GM10847 (cell line): ENCODE measurements around the gene CFAP161.

ENCODE experiments used
- POLR2A ChIP-seq: IDR thresholded peaks from 2 replicates; pipeline ENCODE4 v1.6.1; 2011; ENCODE audit not compliant: insufficient read length; ENCODE audit errors: extremely low read depth

The CFAP161 gene

DNA sequence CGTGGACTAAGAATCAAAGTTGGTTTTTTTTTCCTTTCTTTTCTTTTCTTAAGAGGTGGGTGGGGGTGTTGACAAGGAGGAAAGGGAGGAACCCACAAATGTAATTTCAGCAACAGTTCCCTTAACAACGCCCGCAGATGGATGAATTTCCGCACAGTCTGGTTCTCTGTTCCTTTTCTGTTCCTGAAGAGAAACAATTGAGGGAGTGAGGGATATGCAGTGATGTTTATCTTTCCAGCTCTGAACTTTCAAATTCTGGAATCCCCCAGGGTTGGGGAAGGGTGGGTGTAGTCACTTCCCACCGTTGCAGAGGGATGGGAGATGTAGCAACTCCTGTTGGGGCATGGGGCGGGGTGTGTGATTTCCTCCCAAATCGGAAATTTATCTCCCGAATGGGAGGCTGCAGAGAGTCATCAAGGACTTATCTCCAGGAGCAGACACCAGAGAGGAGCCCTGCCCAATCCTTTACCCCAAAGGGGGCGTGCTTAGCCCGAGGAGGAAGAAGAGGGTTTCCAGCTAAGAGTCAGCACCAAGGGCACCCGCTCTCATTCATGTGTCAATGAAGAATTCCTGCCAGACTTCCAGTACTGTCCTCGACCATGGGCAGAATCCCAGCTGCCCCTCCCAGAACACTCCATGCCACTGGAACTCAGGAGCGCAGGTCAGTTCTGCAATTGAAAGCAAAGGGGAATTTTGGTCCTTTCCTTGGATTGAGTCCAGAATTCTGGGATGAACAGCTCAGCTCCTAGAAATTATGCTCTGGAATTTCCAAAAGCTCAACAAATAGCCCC lies 35.0 kb upstream of the CFAP161 start:
- TF ChIP-seq POLR2A: no peak

DNA sequence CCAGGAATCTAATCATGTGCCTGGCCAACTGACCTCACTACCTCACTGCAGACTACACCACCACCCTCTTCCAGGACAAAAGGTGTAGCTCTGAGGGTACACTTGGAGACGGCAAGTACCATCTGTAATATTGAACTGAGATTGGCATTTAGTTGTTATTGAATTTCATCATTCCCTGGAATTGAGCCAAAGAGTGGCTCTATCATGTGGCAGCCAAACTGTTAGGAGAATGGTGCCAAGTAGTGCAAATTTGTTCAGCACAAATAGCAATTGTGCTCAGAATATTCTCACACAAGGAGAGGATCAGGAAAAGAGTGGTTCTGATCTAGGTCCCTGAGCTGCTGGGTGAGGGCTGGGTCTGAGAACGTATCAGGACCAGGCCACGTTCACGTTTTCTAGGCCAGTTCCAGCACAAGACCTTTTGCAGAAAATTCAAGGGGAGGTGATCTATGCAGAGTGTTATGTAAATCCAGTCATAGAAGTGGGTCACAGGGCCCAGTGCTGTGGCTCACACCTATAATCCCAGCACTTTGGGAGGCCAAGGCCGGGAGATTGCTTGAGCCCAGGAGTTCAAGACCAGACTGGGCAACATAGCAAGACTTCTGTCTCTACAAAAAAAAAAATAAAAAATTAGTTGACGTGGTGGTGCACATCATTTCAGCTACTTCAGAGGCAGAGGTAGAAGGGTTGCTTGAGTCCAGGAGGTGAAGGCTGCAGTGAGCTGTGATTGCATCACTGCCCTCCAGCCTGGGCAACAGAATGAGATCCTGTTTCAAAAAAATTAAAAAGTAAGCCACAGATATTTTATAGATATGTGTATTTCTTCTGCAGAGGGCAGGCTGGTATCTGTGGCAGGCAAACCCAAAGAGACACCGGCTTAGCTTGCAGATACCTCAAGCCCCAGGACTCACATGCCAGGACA lies 31.9 kb upstream of the CFAP161 start:
- TF ChIP-seq POLR2A: no peak

DNA sequence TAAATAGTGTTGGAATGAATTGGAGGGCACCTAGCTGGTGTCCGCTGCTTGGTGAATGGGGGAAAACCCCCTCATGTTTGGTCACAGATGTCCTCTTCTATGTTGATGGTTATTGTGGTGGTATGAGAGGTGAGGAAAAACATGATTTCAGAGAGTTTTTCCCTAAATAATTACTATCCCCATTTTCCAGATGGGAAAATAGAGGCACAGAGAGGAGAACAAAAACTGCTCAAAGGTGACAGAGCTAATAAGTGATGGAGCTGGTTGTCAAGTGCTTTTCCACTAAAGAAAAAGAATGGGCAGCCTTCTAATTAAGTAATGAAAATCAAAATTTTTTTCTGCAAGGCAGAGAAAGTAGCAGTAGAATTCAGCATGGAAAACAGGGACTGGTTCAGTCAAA lies 30.2 kb upstream of the CFAP161 start:
- TF ChIP-seq POLR2A: no peak

DNA sequence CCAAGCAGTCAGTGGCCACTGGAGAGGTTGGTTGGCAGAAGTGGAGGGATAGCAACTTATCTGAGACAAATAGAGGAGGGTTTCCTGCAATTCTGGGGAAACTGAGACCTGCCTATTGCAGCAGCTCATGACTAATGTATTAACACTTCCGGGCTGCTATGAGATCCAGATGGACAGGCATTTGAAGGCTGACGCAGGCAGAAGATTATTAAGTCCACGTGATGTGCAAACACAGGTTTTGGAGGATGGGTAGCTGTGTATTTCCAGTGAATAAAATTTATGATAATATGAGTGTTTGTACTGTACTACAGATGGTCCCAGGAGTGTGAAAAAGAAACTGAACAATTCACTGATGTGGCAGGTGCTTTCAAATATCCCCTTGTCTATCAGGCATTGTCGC lies 28.5 kb upstream of the CFAP161 start:
- no peak for TF ChIP-seq POLR2A

DNA sequence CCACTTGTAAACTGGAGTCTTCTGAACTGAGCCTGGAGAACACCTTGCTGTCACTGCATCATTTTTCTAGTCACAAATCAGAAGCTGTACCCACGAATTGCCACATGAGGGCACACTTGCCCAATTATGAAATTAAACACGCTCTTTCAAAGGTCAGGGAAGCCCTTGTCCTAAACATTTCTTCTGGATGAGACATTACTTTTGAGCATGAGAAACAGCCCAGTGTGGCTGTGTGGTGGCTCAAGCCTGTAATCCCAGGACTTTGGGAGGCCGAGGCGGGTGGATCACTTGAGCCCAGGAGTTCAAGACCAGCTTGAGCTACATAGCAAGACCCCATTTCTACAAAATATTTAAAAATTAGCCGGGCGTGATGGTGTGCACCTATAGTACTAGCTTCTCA lies 27.5 kb upstream of the CFAP161 start:
- no peak for TF ChIP-seq POLR2A

DNA sequence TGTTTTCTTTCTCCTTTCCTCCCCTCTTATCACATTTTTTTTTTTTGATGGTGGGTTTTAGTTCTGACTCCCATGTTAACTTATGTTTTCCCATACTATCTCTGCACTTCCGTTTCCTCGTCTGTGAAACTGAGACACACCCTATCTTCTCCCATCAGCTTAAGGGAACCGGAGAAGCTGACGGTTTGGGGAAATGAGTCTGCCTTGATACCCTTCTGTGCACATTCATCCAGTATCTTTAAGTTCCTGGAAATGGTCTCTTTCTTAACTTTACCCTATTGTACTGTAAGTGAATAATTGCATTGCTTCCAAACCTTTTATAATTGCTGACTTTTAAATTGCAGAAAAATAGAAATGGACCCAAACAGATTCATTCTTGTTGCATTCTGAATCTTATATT lies 26.2 kb upstream of the CFAP161 start:
- TF ChIP-seq POLR2A: no peak

DNA sequence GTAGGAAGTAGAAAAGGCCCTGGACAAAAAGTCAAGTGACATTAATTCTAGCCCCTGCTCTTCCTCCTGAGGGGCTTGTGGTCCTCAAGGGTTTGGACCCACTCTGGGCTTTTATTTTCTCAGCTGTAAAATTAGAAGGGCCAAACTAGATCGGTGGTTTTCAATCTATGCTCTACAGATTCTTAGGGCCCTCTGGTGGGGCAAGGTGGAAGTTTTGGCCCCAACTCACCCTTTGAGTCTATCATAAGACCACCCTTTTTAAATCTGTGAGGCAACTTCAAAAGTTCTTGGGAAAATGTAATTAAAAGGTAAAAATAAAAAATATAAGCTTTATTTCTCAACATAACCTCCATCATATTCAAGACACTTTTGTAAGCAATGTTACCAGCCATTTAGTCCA lies 25.6 kb upstream of the CFAP161 start:
- TF ChIP-seq POLR2A: no peak

DNA sequence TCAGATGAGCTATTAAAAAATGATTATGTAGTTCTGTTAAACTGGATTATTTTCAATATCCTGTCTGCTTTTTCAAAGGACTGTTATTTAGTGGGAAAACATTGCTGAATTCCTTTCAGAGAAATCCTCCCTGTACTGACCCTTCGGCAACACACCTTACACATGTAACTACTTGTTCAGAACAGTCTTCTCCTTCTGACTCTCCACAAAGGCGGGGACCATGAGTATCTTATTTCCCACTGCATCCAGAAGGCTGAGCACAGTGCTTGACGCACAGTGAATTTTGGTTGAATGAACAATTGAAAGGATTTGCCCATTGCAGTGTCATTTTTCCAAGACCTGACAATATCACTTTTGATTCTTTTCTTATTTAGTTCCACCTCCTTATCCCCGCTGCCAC lies 23.1 kb upstream of the CFAP161 start:
- no peak for TF ChIP-seq POLR2A

DNA sequence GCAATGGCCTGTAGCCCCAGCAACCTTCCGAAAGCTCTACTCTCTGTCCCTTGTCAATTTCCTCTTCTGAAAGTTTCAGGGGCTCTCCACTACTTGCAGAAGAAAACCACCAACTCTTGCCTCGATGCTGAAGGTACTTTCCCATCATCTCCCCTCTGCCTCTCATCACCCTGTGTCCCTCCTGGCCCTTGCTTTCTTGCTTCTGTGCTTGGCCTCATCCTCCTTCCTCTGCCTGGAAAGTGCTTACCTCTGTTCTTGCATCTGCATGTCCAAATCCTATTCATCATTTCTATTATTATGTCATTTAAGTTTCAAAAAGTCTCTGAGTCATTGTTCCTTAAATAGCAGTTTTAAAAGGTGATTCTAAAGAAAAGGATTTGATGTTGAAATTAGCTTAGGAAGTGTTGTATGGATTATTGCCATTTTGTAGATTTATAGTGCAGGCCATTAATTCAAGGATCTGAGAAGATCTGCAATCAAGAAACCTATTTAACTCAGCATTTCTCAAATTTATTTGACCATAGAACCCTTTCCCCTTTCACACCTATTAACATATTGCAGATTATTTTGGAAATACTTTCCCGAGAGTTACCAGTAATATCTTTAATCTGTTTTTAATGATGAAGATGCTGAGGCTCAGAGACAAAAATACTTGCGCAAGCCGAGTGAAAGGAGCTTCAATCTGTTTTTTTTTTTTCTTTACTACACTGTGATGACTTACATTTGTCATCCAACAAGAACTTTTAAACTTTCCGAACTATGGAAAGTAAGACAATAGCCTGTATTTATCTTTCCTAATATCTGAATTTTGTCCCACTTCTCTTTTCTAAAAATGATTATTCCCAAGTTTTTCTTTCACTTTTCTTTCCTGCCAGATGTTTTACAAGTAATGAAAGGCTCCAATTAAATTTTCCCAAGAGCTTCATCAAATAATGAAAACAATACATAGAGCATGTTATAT lies 22.3 kb upstream of the CFAP161 start:
- TF ChIP-seq POLR2A: no peak

DNA sequence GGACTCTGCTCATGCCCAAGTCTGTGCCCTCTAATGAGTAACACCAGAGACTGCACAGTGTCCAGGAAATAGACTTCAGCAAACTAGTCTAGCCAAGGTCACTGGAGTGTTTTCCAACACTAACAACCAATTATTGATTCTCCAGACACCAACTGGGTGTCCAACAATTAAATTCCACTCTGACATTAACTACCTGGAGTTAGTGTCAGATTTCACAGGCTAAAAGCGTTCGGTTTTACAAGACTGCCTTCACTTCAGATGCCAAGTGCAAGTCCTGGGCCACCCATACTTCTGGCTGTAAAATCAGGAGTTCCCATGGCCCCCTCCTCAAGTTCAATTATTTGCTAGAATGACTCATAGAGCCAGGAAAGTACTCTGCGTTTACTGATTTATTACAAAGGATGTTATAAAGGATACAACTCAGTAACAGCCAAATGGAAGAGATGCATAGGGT lies 20.8 kb upstream of the CFAP161 start:
- no peak for TF ChIP-seq POLR2A

DNA sequence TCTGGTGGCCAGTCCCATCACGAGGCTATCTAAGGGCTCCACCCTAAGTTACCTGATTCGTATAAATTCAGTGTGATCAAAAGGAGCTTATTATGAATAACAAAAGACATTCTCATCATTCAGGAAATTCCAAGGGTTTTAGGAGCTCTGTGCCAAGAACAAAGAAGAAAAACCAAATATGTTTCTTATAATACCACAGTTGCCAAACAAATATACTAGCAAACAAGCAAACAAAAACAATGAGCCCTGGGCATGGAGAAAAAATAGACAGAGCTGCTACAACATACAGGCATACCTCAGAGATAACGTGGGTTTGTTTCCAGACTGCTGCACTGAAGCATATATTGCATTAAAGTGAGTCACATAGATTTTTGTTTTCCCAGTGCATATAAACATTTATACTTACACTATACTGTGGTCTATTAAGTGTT lies 20.2 kb upstream of the CFAP161 start:
- TF ChIP-seq POLR2A: no peak

DNA sequence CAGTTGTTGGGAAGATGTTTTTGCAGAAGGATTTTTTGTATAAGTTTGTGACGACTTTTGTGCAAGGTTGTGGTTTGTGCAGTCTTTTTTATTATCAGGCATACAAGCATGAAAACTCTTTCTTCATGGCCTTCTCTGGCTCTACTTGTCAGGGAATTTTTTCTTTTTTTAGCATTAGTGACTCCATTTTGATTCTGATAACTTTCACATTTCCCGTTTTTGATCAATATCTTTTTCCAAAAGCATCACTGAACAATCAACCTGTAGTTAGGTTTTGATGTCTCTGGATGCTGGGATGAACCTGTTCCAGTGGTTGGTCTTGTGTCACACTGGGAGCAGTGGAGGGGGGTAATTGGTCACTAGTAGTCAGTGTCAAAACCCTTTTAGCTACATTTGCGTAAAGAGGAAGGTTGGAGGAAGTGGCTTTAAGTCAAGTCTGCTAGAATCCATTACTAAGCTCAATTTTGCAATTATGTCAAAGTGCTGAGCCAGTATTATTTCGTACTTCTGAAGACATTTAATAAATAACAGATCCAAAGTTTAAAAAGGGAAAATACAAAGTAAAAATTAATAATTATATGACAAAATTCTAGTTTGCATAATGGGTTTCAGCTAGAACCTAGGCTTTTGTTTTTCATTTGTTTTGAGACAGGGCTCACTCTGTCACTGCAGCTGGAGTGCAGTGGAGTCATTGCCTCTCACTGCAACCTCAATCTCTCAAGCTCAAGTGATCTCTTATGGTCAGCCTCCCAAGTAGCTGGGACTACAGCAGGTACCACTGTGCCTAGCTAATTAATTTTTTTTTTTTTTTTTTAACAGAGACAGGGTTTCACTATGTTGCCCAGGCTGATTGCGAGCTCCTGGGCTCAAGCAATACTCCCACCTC lies 18.8 kb upstream of the CFAP161 start:
- TF ChIP-seq POLR2A: no peak

DNA sequence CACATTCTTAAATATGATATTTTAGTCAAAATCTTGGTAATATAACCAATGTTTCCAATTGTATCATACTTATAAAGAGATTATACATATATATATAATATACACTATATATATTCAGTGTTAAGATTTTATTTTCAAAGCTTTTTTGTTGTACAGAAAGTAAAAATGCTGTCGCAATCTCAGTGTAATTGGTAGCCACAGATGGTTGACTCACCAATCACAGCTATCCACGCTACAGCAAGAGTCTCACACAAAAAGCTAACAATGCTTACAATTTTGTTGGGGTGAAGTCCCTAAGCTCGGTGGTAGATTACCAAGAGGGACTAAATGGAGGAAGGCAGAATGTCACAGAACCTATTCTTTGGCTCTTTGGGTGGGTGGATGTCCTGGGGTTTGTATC lies 16.9 kb upstream of the CFAP161 start:
- TF ChIP-seq POLR2A: no peak

DNA sequence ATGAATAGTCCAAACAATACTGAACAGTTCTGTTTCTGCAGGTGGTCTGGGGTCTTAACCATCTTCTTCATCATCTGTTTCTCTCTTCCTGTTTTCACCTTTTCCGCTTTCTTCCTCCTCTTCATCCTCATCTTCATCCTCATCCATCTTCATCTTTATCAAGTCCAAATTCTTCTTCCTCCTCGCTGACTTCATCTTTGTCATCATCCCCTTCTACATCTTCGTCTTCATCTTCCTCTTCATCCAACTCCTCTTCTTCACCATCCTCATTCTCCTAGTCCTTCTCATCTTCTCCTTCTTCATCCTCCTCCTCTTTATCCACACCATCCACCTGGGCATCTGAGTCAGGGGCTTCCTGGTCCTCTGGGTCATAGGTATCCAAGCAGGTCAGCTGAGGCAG lies 16.5 kb upstream of the CFAP161 start:
- TF ChIP-seq POLR2A: no peak
